ENCODE results near the gene TNFRSF1B.
"Not testable (repeated sequence)": the region's sequence is repeated elsewhere in the genome, so short reads cannot be mapped to it uniquely, and the experiment has no call there.

Gene TNFRSF1B

DNA sequence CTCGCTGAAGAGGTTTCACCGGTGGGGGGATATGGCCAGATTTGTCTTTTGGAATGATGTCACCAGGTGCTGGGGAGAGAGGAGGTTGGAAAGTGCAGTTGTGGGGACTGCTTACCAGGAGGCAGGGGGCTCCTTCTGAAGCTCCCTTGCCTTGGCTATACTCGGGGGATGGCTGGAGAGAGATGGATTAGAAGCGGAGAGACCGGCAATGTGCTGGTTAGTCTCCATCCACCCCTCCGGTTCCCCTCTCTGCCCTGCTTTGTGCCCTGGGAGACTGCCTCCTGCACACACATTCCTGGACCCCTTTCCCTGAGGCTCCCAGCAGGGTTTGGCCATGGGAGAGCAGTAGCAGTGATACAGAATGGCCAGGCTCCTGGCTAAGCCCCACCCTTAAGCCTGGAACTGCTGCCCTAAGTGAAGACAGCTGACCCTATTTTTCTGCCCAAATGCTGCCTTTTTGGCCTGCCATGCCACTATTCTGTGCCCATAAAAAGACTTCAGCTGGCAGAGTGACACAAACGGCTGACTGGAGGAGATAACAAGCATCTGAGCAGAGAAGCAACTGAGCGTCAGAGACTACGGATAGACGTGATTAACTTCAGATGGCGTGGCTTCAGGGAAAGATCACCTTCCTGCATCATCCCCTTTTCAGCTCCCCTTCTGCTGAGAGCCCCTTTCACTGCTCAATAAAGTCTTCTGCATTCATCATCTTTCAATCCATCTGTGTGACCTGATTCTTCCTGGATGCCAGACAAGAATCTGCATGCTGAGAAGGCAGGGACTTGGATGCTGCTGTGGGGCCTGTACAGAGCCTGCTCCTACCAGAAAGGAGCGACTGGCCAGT, 48.5 kb downstream of the TNFRSF1B start:
- TF ChIP-seq, protein P1, sequence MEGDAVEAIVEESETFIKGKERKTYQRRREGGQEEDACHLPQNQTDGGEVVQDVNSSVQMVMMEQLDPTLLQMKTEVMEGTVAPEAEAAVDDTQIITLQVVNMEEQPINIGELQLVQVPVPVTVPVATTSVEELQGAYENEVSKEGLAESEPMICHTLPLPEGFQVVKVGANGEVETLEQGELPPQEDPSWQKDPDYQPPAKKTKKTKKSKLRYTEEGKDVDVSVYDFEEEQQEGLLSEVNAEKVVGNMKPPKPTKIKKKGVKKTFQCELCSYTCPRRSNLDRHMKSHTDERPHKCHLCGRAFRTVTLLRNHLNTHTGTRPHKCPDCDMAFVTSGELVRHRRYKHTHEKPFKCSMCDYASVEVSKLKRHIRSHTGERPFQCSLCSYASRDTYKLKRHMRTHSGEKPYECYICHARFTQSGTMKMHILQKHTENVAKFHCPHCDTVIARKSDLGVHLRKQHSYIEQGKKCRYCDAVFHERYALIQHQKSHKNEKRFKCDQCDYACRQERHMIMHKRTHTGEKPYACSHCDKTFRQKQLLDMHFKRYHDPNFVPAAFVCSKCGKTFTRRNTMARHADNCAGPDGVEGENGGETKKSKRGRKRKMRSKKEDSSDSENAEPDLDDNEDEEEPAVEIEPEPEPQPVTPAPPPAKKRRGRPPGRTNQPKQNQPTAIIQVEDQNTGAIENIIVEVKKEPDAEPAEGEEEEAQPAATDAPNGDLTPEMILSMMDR (IDR thresholded peaks at IDR 0.05; ENCODE audit: extremely low read depth, insufficient read depth, missing control alignments), result no peak
- in situ Hi-C loops (cut with MboI; ENCODE audit: low pct_unique_long_range_greater_than_20kb, low sequenced_read_pairs, unreplicated experiment), result no loop called here
- no peak for DNase-seq (ENCODE audit: low spot score)

- DNase-seq (ENCODE audit: low spot score), result no peak
- TF ChIP-seq, protein P1 (IDR thresholded peaks at IDR 0.05; ENCODE audit: extremely low read depth, insufficient read depth, missing control alignments), result no peak
- in situ Hi-C loops (cut with MboI; ENCODE audit: low pct_unique_long_range_greater_than_20kb, low sequenced_read_pairs, unreplicated experiment), result no loop called here
Measured at GRCh38 chr1:12219800-12220199, 53.0 kb downstream of the TNFRSF1B start.

GRCh38 chr1:12220890-12221289, 54.1 kb downstream of the TNFRSF1B start:
- DNase-seq (ENCODE audit: low spot score), result no peak
- in situ Hi-C loops (cut with MboI; ENCODE audit: low pct_unique_long_range_greater_than_20kb, low sequenced_read_pairs, unreplicated experiment), result no loop called here
- TF ChIP-seq, protein P1 (IDR thresholded peaks at IDR 0.05; ENCODE audit: extremely low read depth, insufficient read depth, missing control alignments), result no peak

- DNase-seq (ENCODE audit: low spot score); in situ Hi-C loops (cut with MboI; ENCODE audit: low pct_unique_long_range_greater_than_20kb, low sequenced_read_pairs, unreplicated experiment): not testable (repeated sequence)
Measured at GRCh38 chr1:12222700-12223099, 55.9 kb downstream of the TNFRSF1B start.

- in situ Hi-C loops (cut with MboI; ENCODE audit: low pct_unique_long_range_greater_than_20kb, low sequenced_read_pairs, unreplicated experiment), result not testable (repeated sequence)
Measured at GRCh38 chr1:12224092-12224491, 57.3 kb downstream of the TNFRSF1B start.

DNA sequence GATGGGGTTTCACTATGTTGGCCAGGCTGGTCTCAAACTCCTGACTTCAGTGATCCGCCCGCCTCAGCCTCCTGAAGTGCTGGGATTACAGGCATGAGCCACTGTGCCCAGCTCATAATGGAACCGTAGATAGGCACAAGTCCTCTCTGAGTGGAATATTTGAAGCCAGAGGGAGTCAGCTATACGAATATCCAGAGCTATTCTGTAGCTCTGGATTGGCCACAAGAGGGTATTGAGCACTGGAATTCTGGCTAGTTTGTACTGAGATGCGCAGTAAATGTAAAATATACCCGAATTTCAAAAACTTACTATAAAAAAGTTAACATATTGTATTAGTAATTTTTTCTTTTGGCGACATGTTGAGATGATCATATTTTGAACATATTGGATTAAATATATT, 62.2 kb downstream of the TNFRSF1B start:
- in situ Hi-C loops (cut with MboI; ENCODE audit: low pct_unique_long_range_greater_than_20kb, low sequenced_read_pairs, unreplicated experiment), result no loop called here
- TF ChIP-seq, protein P1 (IDR thresholded peaks at IDR 0.05; ENCODE audit: extremely low read depth, insufficient read depth, missing control alignments), result no peak
- no peak for DNase-seq (ENCODE audit: low spot score)

More at GRCh38 chr1:12224092-12224491, 57.3 kb downstream of the TNFRSF1B start:
- not testable (repeated sequence) for DNase-seq (ENCODE audit: low spot score)

DNA sequence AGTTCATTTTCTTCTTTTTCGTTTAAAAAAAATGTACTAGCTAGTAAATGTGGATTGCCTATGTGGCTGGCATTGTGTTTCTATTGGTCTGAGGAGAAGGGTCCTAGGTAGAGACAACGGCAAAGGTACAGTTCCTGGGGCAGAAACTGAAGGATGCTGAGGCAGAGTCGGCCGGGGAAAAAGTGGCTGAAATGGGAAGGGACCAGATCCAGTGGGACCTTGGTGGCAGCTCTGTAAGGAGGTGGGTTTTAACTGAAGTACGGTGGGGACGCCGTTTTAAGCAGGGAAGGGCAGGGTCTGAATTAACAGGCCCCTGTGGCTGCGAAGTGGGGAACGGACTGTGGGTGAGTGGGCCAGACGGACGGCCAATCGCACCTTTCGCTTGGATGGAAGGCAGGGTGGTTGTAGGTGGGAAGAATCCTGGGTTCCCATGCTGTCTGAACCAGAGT, 62.6 kb downstream of the TNFRSF1B start:
- no peak for DNase-seq (ENCODE audit: low spot score)
- in situ Hi-C loops (cut with MboI; ENCODE audit: low pct_unique_long_range_greater_than_20kb, low sequenced_read_pairs, unreplicated experiment), result no loop called here
- TF ChIP-seq, protein P1 (IDR thresholded peaks at IDR 0.05; ENCODE audit: extremely low read depth, insufficient read depth, missing control alignments), result no peak

Measured in GM13977 (cell line).